Measurements from ENCODE around the gene NEK7.
A peak's percentile ranks its signal among the peaks of the same experiment; 100 is the strongest.

The NEK7 gene

DNA sequence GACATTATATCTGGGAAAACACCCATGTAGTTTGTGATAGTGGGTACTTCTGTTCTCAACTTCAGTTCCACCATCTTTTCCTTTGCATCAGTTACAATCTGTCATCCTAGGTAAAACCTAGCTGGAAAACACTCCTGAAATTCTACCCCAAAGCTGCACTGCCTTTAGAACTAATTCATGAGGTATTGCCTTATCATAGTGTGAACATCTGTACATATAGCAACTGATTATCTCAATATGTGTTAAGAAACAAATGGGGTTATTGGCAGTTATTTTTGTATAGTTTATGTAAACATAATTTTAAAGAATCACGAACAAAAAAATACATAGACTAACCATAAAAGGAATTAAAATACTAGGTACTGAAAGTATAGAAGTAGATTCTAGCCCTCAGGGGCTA lies 6.4 kb upstream of the NEK7 start:
- DNase-seq: no peak

DNA sequence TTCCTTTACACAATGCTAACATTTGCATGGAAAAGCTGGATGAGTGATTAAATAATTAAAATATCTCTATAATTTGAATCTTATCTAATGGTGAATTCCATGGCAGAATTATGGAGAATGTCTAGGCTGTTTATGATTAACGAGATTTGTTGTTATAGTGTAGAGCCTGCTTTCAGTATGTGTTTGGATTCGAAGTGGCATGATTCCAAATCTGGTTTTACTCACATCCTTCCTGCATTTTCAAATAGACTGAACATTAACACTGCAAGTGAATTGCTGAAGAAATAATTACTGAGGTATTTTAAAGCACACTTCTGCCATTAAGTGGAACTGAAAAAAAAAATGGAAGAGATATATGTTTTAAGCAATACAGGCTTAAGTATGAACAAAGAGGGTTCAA lies 5.1 kb upstream of the NEK7 start:
- DNase-seq: no peak

DNA sequence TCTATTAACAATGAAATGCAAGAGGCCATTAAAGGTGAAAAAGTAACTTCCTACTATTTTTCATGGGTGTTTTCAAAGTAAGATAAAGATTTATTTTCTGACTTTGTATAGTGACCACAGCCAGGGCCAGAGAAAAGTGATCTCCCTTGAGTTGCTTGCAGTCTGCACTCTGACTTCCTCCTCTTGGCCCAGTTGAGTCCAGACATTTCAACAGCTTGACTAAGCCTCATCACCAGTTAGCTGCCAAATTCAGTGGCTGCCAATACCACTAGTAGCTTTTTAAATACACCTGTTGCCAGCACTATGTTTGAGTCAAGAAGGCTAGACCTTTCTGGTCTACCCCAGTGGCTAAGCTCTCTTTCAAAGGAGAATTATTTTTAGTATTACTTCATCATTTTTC lies 3.7 kb upstream of the NEK7 start:
- no peak for DNase-seq

DNA sequence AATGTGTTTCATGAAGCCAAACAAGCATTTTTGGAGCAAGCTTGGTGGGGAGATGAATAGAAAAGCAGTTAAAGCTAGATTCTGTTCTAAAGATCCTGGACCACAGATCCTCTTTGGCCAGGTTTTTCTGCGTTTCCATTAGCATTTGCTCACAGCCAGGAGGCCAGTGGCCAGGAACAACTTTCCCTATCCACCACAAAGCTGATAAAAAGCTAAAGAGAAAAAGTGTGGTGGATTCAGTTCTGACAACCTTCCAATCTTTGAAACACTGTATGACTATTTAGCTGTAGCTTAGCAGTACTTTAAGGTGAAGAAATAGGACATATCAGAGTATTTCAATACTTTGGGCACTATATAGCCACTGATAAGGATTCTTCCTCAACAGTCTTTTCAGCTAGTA lies 3.0 kb upstream of the NEK7 start:
- no peak for DNase-seq

DNA sequence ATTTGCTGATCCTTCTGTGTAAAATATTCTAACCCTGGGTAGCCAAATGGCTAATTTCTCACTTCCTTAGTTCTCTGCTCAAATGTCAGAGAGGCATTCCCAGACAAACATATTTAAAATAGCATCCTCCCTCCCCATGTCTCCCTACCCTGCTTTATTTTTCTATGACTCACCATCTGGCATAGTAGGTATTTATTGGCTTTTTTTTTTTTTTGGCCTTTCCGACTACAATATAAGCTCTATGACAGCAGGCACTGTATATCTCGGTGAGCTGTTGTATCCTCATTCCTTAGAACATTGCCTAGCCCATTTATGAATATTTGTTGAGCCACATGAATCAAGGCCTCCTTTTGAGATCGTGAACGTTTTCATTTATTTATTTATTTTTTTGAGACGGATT lies 1.5 kb upstream of the NEK7 start:
- DNase-seq: no peak

DNA sequence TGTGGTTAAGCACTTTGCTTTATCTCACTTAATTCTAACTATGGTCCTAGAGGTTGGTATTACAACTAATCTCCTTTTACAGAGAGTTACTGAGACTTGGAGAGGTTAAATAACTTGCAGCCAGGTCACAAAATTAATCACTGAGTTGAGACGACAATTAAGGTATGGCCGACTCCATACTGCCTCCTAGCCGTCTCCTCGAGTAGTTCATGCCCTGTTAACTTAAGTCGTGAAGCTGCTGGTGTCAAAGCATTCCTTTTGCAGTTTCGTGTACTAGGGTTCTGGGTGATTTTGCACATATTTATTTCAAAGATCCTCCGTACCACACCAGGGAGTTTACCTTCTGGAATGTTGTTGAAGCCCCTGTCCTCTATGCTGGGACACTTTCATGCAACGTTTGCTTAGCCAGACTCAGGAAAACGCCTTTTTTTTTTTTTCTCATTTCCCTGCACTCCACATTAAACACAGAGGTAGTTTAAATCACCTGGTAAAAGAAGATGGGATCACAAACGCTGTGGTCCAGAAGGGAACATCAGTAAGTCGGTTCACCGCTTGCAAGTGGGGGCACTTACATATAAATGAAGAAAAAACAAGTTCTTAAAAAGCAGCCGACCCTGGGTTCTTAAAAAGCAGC lies 570 bp upstream of the NEK7 start:
- no peak for DNase-seq

DNA sequence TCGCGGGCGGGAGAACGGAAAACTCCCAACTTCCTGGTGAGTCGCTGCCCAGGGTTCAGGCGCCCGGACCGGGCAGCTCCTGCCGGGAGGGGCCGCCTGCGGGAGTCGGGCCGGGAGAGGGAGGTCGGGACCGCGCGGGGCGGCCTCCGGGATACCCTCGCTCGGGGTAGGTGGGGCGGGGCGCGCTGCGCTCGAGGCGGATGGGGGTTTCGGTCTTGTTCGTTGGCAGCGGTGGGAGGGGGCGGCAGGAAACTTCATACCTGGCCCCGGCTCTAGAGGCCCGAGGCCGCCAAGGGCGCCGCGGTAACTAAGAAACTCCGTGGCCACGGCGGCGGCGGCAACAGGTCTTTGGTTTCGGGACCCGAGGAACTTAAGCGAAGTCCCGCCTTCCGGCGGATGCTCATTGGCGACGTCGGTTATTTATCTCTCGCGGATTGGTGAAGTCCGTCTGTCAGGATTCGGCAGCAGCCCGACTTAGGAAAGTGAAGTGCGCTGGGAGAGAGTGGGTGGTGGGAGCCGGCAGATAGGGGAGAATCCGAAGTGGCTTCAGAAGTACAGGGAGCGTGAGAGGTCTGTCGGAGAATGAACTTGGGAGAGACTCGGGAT lies 546 bp downstream of the NEK7 start:
- peak; percentile 75 for DNase-seq

DNA sequence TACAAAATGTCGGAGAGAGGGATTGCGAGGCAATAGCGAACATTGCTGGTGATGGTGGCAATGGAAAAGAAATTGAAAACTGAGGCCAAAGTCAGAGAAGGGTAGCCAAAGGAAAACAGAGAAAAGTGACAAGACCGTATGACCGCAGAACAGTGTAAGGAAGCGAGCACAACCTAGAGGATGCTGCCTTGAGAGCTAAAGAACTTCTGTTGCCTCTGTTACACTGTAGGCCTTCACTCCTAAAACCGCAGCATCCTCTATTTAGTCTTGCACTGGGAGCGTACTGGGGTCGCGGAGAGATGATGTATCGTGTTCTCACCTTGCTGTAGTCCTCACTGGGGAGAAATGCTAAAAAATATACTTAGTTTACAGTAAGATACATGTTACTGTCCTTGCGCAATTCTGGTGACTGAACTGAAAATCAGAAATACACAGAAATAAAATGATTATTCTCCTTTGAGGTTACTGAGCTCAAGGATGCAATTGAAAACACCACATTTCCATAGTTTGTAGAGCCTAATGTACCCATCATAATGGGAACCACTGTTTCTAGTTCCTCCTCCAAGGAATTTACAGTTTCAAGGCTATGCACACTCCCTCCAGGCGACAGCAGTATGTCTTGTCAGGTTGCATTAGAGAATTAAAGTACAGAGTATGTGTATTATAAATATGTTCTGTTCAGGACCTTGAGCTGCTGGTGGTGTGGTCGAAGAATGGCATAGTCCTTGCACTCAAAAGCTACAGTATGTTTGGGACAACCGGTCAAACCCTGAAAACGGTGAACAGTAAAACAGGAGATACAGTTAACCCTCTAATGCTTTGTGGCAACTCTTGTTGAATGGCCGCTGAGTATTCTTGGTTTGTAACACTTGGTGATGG lies 1.3 kb downstream of the NEK7 start:
- no peak for DNase-seq

DNA sequence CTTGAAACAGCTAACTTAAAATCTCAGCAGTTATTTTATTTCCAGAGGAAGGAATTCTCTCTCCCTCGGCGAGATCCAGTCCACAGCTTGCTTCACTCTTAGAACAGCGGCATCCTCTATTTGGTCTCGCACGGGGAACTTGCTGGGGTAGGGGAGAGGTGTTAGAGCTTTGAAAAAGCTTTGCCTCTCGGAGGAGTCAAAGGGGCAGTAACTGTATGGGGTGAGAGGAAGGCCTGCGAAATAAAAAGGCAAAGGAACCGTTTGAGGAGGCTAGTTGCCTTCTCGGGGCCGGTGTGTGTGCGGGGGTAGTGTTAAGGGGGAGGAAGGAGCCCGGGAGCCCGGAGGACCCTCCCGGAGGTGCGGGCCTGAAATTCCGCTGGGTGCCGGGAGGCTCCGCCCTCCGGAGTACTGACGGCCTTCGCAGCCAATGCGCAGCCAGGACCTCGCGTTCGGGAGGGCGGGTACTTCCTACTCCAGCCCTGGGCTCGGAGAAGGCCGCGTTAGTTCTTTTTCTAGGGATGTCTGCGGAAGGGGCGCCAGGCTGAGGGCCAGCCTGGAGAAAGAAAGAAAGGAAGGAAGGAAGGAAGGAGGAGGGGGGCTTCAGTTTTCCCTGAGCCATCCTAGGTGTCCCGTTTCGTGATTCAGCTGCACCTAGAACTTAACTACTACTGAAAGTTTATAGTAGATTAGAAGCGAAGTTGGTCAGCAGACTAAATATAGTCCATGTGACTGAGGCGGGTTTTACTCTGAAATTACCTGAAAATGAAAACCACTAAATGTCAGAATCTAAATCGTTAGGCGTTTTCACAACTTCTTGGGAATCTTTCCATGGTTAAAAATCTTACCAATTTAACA lies 2.2 kb downstream of the NEK7 start:
- peak; percentile 77 for DNase-seq

DNA sequence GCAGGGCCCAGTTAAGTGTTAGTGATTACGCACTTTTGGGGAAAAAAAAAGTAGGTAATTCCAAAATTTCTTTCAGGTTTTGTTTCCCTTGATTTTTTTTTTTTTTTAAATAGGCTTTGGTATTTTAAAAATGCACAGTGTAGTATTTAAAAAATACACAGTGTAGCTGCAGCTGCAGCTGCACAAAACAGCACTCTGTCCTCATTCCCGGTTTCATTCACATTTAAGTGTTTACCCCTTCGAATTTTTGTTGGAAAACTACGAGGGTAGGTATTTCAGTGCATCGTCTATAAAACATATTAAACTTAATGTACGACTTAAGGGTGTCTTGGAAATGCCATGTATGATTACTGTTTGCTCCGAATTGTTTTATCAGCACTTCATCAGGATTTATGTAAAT lies 3.4 kb downstream of the NEK7 start:
- DNase-seq: no peak

DNA sequence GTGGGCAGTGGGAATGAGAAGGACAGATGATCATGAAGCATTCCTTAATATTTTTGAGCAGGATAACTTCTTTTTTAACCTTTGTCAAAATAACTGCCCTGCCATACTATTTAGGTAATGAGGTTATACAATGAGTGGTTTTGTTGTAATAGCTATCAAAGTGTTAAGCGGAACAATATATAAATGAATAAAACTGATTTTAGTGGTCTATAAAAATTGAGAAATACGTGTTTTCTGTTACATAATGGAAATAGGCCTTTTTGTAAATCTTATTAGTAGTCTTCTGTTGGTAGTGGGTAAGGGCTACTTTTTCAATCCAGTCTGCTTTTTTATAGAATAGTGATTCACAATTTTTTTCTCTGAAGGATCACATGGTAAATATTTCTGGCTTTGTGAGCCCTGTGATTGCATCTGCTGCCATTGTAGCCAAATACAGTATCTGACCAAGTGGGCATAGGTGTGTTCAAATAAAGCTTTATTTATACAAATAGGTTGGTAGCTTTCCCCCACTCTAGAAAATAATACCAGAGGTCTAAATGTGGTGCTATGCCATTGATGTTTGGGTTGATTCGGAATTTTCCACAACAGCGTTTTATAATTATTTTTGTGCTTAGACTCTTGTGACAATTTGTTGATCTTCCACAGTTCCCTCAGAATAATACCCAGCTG lies 4.3 kb downstream of the NEK7 start:
- DNase-seq: no peak

DNA sequence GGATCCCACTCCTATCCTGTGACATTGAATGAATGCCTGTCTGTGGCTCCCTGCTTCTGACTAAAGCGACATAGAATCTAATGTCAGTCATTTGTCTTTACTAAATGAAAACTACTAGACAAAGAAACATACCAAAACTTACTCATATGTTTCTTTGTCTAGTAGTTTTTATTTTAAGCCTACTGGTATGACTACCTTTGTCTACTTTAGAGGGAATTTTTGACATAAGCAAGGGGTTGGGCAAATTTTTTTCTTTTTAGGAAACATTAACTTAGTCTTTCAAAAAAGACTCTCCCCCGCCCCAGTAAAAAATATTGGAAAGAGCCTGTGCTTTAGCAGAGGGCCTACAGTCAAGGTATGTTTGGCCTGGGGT lies 4.9 kb downstream of the NEK7 start:
- DNase-seq: no peak

DNA sequence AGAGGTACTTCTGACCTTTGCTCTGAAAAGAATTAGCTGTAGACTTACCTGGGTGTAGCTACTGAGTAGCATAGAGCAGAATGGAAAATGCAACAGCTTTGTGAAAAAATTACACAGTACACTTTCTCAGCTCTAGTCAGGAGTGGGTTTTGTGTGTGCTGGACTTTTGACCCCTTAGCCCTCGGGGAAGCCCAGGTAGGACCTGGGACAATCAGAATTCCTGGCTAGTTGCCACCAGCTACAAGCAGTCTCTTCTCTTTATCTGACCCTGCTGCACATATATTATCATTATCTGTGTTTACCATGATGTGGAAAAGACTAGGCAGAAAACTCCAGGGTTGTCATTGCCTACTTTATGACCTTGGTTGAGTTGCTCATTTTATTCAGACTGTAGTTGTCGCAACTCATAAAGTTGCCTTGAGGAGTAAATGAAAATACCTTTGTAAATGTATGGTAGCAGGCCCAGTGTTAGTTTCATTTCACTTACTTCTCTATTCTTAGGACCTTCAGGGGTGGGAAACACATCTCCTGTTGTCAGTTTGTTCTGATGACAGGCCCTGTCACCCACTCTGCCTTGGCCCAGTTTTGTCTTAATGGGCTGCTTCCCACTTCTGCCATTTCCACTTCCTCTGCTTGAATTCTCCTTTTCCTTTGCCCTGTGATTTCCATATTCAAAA lies 5.4 kb downstream of the NEK7 start:
- DNase-seq: no peak

DNA sequence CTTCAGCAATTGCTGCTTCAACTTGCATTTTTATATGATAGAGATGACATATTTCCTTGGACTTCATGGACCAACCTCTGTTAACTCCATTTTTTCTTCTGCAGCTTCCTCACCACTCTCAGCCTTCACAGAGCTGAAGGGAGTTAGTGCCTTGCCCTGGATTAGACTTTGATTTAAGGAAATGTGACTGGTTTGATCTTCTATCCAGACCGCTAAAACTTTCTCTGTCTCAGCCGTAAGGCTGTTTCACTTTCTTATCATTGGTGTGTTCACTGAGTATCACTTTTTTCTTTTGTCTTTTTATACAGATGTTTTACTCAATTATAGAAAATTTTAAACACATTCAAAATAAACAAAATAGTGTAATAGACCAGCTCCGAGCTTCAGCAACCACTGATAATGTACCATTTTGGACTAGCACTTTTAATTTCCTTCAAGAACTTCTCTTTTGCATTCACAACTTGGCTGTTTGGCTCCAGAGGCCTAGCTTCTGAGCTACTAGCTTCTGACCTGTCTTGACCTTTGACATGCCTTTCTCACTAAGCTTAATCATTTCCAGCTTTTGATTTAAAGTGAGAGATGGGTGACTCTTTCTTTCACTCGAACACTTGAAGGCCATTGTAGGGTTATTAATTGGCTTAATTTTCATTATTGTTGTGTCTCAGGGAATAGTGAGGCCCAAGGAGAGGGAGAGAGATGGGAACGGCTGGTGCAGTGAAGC lies 9.3 kb downstream of the NEK7 start:
- DNase-seq: no peak

DNA sequence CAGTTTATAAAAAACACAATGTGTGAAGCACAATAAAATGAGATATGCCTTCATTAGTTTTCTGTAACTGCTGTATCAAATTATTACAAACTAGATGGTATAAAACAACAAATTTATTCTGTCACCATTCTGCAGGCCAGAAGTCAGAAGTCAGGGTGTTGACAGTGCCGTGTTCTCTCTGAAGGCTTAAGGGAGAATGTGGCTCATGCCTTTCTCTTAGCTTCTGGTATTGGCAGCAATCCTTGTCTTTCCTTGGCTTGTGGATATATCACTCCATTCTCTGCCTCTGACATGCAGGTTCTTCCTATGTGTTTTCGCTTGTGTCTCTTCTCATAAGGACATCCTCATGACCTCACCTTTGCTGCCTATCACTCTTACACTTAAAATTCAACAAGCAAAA lies 10.1 kb downstream of the NEK7 start:
- DNase-seq: no peak

DNA sequence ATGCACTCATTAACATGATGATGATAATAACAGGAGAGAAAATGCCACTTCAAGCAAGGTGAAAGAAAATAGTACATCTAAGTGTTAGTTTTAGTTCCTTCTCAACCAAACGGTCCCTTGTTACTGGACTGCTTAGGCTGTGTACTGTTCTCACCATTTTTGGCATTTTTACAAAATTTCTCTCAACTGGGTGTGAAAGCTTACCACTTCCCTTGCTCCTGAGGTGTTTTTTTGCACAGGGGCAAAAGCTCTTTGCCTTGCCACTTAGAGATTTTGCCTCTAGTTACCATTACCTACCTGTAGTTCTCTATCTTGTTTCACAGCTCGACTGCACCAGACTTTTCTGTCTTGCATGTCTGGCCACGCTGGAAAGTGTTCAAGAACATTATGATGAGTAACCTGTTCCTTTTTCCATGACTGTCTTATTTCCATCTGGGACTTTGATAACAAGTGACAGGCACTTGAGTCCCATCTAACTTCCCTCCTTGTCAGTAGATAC lies 10.7 kb downstream of the NEK7 start:
- no peak for DNase-seq

DNA sequence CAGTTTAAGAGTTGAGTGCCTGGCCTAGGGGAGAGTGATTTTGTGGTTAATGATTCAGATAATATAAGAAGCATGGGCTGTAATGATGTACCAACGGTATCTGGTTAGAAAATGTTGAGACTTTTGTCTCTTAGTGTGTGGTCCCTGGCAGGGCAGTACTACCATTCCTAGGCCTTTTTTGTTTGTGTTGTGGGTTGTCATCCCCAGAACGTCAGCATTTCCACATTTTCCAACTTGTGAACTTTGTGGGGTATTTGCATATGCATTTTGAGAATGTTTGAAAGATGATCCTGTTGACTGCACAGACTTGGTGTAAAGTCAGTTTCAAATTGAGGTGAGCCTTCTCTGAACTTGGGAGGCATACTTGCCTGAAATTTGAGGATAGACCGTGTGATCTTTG lies 11.4 kb downstream of the NEK7 start:
- DNase-seq: no peak

DNA sequence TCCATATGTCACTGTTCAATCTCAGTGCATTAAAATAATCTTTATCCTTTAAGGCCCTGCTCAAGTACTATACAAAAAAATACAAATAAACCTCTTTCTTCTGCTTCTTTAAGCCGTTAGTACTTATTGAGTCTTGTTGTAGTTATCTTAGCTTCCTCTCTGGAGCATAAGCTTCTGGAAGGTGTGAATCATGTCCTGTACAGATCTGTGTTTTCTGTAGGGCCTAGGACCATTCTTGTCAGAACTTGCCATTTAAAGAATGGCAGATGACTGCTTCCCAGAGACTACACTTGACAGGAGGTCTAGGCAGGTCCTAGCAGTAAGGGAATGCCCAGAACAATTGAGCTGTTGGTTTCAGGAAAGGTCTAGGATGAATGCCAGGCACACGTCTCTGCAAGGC lies 12.9 kb downstream of the NEK7 start:
- no peak for DNase-seq

DNA sequence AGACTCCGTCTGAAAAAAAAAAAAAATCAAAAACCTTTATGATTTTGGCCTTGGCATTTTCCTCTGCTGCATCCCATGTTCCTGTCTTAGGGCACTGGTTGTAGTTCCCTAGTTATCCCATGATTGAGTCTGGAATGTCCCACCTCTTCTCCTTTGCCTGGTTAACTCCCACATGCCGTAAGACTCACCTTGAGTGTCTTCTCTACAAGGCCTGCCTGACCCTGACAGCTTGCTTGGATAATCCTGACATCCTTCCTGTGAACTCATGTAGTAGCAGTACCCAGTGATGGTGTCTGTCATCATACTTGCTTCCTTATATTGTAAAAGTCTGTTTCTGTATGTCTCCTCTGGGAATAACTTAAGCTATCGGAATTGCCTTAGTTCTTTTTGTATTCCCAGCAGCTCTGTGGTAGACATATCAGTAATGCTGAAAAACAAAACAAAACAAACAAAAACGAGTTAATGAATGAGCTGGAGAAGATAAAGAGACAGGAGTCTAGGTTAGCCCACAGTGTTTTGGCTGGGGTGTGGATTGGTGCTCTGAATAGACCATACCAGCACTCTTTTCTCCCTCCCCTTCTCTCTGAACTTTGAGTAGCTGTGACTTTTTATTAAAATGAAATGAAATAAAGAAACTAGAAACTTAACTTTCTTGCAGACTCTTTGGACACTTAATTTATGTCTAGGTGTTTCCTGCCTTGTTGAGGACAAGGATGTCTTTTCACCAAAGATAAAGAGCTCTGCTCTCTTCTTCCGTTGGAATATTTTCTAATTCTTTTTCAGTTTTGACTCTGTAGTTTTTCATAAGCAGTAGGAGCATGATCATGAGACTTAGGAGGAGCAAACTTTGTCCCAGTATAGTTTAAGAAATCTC lies 15.1 kb downstream of the NEK7 start:
- no peak for DNase-seq

DNA sequence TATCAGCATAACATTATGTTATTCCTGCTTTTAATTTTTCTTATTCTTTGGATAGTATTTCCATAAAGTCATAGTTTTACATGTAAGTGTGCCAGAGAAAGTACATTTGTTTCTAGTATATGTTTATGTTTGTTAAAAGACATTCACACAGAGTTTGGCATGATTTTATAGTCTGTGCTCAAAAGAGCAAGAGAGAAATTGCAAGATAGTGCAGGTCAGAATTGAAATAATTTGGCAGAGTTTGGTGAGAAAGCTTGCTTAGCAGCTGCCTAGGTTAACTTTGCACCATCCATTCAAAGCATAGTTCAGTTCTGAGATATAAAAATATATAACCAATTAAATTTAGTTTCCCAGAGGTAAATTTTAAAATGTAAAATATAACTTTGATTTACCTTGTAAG lies 17.0 kb downstream of the NEK7 start:
- DNase-seq: no peak
